NCI-H226 (cell line): ENCODE measurements around the gene ARHGEF19.
A peak's percentile ranks its signal among the peaks of the same experiment; 100 is the strongest.
"Not testable (repeated sequence)": the region's sequence is repeated elsewhere in the genome, so short reads cannot be mapped to it uniquely, and the experiment has no call there.

Experiments
- DNase-seq: peaks from one replicate; pipeline ENCODE4 v3.0.0-alpha.2; 2015

ARHGEF19 gene

GRCh38 chr1:16202281-16203210, 9.9 kb downstream of the ARHGEF19 start:
- no peak for DNase-seq

- no peak for DNase-seq
Measured at GRCh38 chr1:16199700-16200099, 12.8 kb downstream of the ARHGEF19 start.

GRCh38 chr1:16199157-16199501, 13.3 kb downstream of the ARHGEF19 start:
- no peak for DNase-seq

- no peak for DNase-seq
Measured at GRCh38 chr1:16198444-16199156, 13.9 kb downstream of the ARHGEF19 start.

- DNase-seq: no peak
Measured at GRCh38 chr1:16196874-16197273, 15.6 kb downstream of the ARHGEF19 start.

GRCh38 chr1:16196139-16196538, 16.3 kb downstream of the ARHGEF19 start:
- DNase-seq: not testable (repeated sequence)

- no peak for DNase-seq
Measured at GRCh38 chr1:16195518-16195905, 16.9 kb downstream of the ARHGEF19 start.

GRCh38 chr1:16191916-16192546, 20.4 kb downstream of the ARHGEF19 start:
- no peak for DNase-seq

- DNase-seq: no peak
Measured at GRCh38 chr1:16191309-16191708, 21.1 kb downstream of the ARHGEF19 start.

GRCh38 chr1:16189921-16190621, 22.4 kb downstream of the ARHGEF19 start:
- DNase-seq: no peak

- DNase-seq: peak; percentile 71
Measured at GRCh38 chr1:16189003-16189402, 23.4 kb downstream of the ARHGEF19 start.

- peak; percentile 82 for DNase-seq
Measured at GRCh38 chr1:16187748-16188401, 24.6 kb downstream of the ARHGEF19 start.

- no peak for DNase-seq
Measured at GRCh38 chr1:16186655-16187235, 25.7 kb downstream of the ARHGEF19 start.

GRCh38 chr1:16184557-16185303, 27.7 kb downstream of the ARHGEF19 start:
- DNase-seq: no peak

GRCh38 chr1:16183765-16184556, 28.5 kb downstream of the ARHGEF19 start:
- DNase-seq: no peak

GRCh38 chr1:16183179-16183578, 29.3 kb downstream of the ARHGEF19 start:
- peak; percentile 81 for DNase-seq

GRCh38 chr1:16181887-16182719, 30.3 kb downstream of the ARHGEF19 start:
- DNase-seq: peak; percentile 98

GRCh38 chr1:16180291-16180824, 32.1 kb downstream of the ARHGEF19 start:
- DNase-seq: no peak
